Stomach (tissue), 4 donors: Measurements from ENCODE around the gene PCDHGA1.
A peak's percentile ranks its signal among the peaks of the same experiment; 100 is the strongest.

ENCODE experiments used
- EP300 ChIP-seq: sonication (generic); formaldehyde crosslinking; IDR thresholded peaks from one replicate; pipeline ENCODE4 v1.6.1; 2017; ENCODE audit warnings: antibody characterized with exemption
- POLR2AphosphoS5 ChIP-seq, 3 donors: sonication (generic); formaldehyde crosslinking; IDR thresholded peaks; one replicate each; pipeline ENCODE4 v1.6.1; 2016; ENCODE audit warnings: antibody characterized with exemption in 3 of 3
- TF ChIP-seq, protein P1 (sequence below), 7 experiments: fragments of 450-650 bp in 4 of 7; fragments of 200-600 bp in 3 of 7; sonication (generic) in 3 of 7; IDR thresholded peaks; one replicate each; pipeline ENCODE4 v1.5.1; 2016 to 2019; ENCODE audit warnings: antibody characterized with exemption in 7 of 7, control low read depth in 2 of 7, mild to moderate bottlenecking in 1 of 7

GRCh38 chr5:141559461-141559860 is 229.1 kb downstream of the PCDHGA1 start:
- TF ChIP-seq, protein P1, sequence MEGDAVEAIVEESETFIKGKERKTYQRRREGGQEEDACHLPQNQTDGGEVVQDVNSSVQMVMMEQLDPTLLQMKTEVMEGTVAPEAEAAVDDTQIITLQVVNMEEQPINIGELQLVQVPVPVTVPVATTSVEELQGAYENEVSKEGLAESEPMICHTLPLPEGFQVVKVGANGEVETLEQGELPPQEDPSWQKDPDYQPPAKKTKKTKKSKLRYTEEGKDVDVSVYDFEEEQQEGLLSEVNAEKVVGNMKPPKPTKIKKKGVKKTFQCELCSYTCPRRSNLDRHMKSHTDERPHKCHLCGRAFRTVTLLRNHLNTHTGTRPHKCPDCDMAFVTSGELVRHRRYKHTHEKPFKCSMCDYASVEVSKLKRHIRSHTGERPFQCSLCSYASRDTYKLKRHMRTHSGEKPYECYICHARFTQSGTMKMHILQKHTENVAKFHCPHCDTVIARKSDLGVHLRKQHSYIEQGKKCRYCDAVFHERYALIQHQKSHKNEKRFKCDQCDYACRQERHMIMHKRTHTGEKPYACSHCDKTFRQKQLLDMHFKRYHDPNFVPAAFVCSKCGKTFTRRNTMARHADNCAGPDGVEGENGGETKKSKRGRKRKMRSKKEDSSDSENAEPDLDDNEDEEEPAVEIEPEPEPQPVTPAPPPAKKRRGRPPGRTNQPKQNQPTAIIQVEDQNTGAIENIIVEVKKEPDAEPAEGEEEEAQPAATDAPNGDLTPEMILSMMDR (IDR thresholded peaks at IDR 0.05), result no peak
- TF ChIP-seq POLR2AphosphoS5 (IDR thresholded peaks at IDR 0.05), result peak in 1 of 3 donors; percentile 41
- no peak for TF ChIP-seq EP300
